Stimulated activated naive CD8-positive, alpha-beta T cell treated with anti-CD3 and anti-CD28 coated beads, Interleukin-15, Interleukin-2, amounts not matched to agents 100 ng/mL and 50 ng/mL, for 24 hours (primary cell): Measurements from ENCODE around the gene PGK1.
"Not testable (repeated sequence)": the region's sequence is repeated elsewhere in the genome, so short reads cannot be mapped to it uniquely, and the experiment has no call there.

ENCODE experiments used
- H3K27ac Mint-ChIP-seq: one replicate; pipeline ENCODE4 v1.8.0; 2021; ENCODE audit warnings: mild to moderate bottlenecking, mixed read lengths
- H3K27me3 Mint-ChIP-seq: one replicate; pipeline ENCODE4 v1.8.0; 2021; ENCODE audit warnings: mixed read lengths
- H3K36me3 Mint-ChIP-seq: one replicate; pipeline ENCODE4 v1.8.0; 2021; ENCODE audit warnings: low read depth, mixed read lengths
- H3K4me1 Mint-ChIP-seq: one replicate; pipeline ENCODE4 v1.8.0; 2021; ENCODE audit warnings: low read depth, mixed read lengths
- H3K4me3 Mint-ChIP-seq: one replicate; pipeline ENCODE4 v1.8.0; 2021; ENCODE audit warnings: mild to moderate bottlenecking, mixed read lengths
- H3K9me3 Mint-ChIP-seq: one replicate; pipeline ENCODE4 v1.8.0; 2021; ENCODE audit warnings: mixed read lengths

Gene PGK1

DNA sequence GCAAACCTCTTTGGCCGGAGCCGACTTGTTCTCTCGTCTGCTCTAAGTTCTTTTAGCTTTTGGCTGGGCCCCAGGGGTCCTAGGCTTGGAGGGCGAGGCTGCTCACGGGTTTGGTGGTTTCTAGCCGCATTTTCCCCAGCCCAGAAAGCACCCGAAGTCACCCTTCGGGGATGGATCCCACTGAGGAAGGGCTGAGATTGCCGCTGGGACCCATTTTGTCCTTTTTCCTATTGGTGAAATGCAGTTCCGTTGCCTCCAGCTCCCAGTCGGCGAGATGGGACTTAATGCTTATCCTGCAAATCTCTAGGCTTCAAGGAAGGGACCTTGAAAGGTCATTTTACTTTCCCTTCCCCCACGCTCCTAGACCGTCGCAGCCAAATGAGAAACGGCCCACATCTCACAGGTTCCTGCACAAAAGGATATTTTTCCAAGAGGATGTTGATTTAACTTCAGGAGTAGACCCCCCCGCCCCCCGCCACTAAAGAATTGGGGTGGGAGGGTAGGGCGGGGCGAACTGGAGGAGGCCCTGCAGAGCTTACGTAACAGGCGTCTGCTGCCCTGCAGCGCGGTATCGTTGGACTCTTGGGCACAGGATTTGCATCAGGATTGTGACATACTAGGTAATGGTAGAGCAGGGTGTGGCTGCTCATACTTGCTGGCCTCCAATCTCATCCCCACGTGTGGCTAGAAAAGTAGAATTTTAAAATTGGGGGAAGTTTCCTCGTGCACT, 564 bp downstream of the PGK1 start:
- H3K4me3 Mint-ChIP-seq: peak overlapping the region; percentile 96
- peaks cover 50% of the 10 kb centered on the region for H3K4me1 Mint-ChIP-seq
- H3K9me3 Mint-ChIP-seq: no peaks in the 10 kb centered on the region
- no peaks in the 10 kb centered on the region for H3K27me3 Mint-ChIP-seq
- peak overlapping the region; percentile 83 for H3K27ac Mint-ChIP-seq
- peaks cover 47% of the 10 kb centered on the region for H3K36me3 Mint-ChIP-seq

DNA sequence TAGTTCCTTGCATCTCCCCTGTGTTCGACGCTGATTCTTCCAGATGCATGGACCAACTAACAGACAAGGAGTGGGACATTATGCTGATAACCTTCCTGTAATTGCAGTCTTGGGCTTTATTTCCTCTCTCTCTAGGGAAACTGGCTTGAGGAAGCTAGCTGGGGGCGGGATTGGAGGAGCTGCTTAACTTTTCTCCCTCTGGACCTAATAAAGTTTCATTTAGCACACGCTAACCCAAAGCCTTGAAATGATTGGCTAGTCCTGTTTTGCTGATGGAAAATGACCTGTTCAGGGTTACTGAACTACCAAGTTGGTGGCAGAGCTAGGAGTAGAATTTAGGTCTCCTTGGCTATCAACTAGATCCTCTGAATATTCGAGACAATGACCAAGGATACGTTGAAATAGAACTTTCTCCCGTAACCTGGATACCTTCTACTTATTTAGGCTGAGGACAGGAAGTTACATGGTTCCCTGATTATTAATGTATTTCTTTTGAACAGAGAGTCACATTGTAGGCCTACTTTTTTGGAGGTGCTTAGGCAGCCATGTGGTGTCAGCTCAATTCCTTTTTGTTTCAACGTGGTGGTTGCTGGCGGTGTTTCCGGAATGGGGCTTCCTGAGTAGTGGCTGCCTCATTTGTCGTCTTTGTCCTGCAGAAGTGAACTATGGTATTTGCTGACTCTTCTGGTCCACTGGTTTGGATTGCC, 2.0 kb downstream of the PGK1 start:
- Mint-ChIP-seq H3K27me3 (no peaks in the 10 kb centered on the region), H3K4me3 (peak overlapping the region; percentile 96), H3K27ac (peak overlapping the region; percentile 83), H3K9me3 (no peaks in the 10 kb centered on the region), H3K36me3 (peaks cover 51% of the 10 kb centered on the region), H3K4me1 (peaks cover 58% of the 10 kb centered on the region)

- H3K27me3 Mint-ChIP-seq: no peaks in the 10 kb centered on the region
- peaks cover 59% of the 10 kb centered on the region for H3K4me1 Mint-ChIP-seq
- peak overlapping the region; percentile 83 for H3K27ac Mint-ChIP-seq
- H3K9me3 Mint-ChIP-seq: no peaks in the 10 kb centered on the region
- peak overlapping the region; percentile 96 for H3K4me3 Mint-ChIP-seq
- peaks cover 55% of the 10 kb centered on the region for H3K36me3 Mint-ChIP-seq
These were observed 2.6 kb downstream of the PGK1 start for GRCh38 chrX:78106651-78106986.

GRCh38 chrX:78109458-78109857, 5.4 kb downstream of the PGK1 start:
- Mint-ChIP-seq H3K4me3 (peak overlapping the region; percentile 96), H3K4me1 (peaks cover 55% of the 10 kb centered on the region), H3K27me3 (no peaks in the 10 kb centered on the region), H3K9me3 (no peaks in the 10 kb centered on the region), H3K27ac (peak overlapping the region; percentile 72), H3K36me3 (peaks cover 79% of the 10 kb centered on the region)

- H3K4me1 Mint-ChIP-seq: peaks cover 73% of the 10 kb centered on the region
These were observed 7.3 kb downstream of the PGK1 start for GRCh38 chrX:78111140-78111931.

GRCh38 chrX:78116365-78116764, 12.3 kb downstream of the PGK1 start:
- H3K9me3 Mint-ChIP-seq: no peaks in the 10 kb centered on the region
- H3K36me3 Mint-ChIP-seq: peaks cover 83% of the 10 kb centered on the region
- H3K4me3 Mint-ChIP-seq: no peak overlapping the region
- H3K4me1 Mint-ChIP-seq: peaks cover 68% of the 10 kb centered on the region
- no peaks in the 10 kb centered on the region for H3K27me3 Mint-ChIP-seq
- H3K27ac Mint-ChIP-seq: peak overlapping the region; percentile 70

More at GRCh38 chrX:78111140-78111931, 7.3 kb downstream of the PGK1 start:
- Mint-ChIP-seq H3K9me3 (no peaks in the 10 kb centered on the region), H3K27me3 (no peaks in the 10 kb centered on the region), H3K36me3 (peaks cover 81% of the 10 kb centered on the region), H3K4me3 (peak overlapping the region; percentile 31), H3K27ac (peak overlapping the region; percentile 36)

GRCh38 chrX:78116766-78117165, 12.7 kb downstream of the PGK1 start:
- Mint-ChIP-seq H3K4me1 (peaks cover 66% of the 10 kb centered on the region), H3K27ac (peak overlapping the region; percentile 70), H3K4me3 (no peak overlapping the region), H3K27me3 (no peaks in the 10 kb centered on the region), H3K36me3 (peaks cover 83% of the 10 kb centered on the region), H3K9me3 (no peaks in the 10 kb centered on the region)

DNA sequence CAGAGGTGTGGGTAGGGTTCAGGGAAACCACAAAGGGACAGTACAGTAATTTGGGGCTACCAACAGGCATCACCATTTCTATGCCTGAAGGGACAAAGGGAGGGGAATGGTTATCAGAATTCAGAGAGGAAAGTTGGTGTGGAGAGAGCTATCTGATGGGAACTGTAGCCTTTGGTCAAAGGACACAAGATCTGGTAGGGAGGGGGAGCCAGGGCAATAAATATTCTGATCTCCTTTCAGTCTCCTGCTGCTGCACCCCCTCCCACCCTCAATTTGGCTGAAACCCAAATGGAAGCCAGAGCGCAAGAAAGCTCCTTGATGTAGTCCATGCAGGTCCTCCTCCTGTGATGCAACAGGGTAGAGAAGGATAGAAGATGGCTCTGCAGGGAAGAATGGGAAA, 14.6 kb downstream of the PGK1 start:
- Mint-ChIP-seq H3K4me3 (no peak overlapping the region), H3K9me3 (no peaks in the 10 kb centered on the region), H3K4me1 (peaks cover 79% of the 10 kb centered on the region), H3K36me3 (peaks cover 84% of the 10 kb centered on the region), H3K27me3 (no peaks in the 10 kb centered on the region), H3K27ac (peak overlapping the region; percentile 55)

DNA sequence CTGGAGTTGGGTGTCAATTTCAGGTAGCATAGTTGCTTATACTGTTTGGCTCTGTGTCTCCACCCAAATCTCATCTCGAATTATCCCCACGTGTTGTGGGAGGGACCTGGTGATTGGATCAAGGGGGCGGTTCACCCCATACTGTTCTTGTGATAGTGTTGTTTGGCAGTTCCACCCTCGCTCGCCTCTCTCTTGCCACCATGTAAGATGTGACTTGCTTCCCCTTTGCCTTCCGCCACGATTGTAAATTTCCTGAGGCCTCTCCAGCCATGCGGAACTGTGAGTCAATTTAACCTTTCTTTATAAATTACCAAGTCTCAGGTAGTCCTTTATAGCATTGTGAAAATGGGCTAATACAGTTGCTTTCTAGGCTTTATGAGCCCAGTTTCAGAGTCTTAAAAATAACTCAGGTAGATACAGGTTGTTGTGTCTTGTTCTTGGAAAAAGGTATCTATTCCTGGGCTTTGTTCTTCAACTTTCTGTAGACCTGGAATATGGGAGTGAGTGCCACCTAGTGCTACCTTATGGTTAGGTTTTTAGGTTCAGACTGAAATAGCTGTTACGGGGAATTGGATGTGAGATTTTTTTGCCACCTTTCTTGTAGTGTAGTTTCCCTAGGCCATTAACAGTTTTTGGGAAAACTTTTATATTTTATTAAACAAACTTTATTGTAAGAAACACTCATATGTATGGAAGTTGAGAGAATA, 15.6 kb downstream of the PGK1 start:
- no peaks in the 10 kb centered on the region for H3K27me3 Mint-ChIP-seq
- peaks cover 79% of the 10 kb centered on the region for H3K4me1 Mint-ChIP-seq
- peak overlapping the region; percentile 72 for H3K27ac Mint-ChIP-seq
- H3K4me3 Mint-ChIP-seq: no peak overlapping the region
- no peaks in the 10 kb centered on the region for H3K9me3 Mint-ChIP-seq
- H3K36me3 Mint-ChIP-seq: peaks cover 84% of the 10 kb centered on the region

GRCh38 chrX:78123190-78123589, 19.1 kb downstream of the PGK1 start:
- Mint-ChIP-seq H3K36me3 (peaks cover 82% of the 10 kb centered on the region), H3K27ac (peak overlapping the region; percentile 87), H3K4me3 (no peak overlapping the region), H3K4me1 (peaks cover 52% of the 10 kb centered on the region), H3K27me3 (no peaks in the 10 kb centered on the region), H3K9me3 (no peaks in the 10 kb centered on the region)

GRCh38 chrX:78124307-78124706, 20.3 kb downstream of the PGK1 start:
- Mint-ChIP-seq H3K27me3 (no peaks in the 10 kb centered on the region), H3K36me3 (peaks cover 79% of the 10 kb centered on the region), H3K27ac (peak overlapping the region; percentile 16), H3K4me1 (peaks cover 45% of the 10 kb centered on the region), H3K4me3 (no peak overlapping the region), H3K9me3 (no peaks in the 10 kb centered on the region)

GRCh38 chrX:78125148-78125547, 21.1 kb downstream of the PGK1 start:
- Mint-ChIP-seq H3K4me1 (peaks cover 39% of the 10 kb centered on the region), H3K36me3 (peaks cover 74% of the 10 kb centered on the region), H3K4me3 (no peak overlapping the region), H3K9me3 (no peaks in the 10 kb centered on the region), H3K27me3 (no peaks in the 10 kb centered on the region), H3K27ac (no peak overlapping the region)

- H3K4me1 Mint-ChIP-seq: peaks cover 39% of the 10 kb centered on the region
- H3K27ac Mint-ChIP-seq, H3K4me3 Mint-ChIP-seq, H3K27me3 Mint-ChIP-seq, H3K9me3 Mint-ChIP-seq: not testable (repeated sequence)
- H3K36me3 Mint-ChIP-seq: peaks cover 81% of the 10 kb centered on the region
These were observed 21.7 kb downstream of the PGK1 start for GRCh38 chrX:78125781-78126180.

GRCh38 chrX:78129714-78130113, 25.7 kb downstream of the PGK1 start:
- Mint-ChIP-seq H3K36me3 (peaks cover 54% of the 10 kb centered on the region), H3K27me3 (no peaks in the 10 kb centered on the region), H3K27ac (no peak overlapping the region), H3K9me3 (no peaks in the 10 kb centered on the region), H3K4me1 (peaks cover 6% of the 10 kb centered on the region), H3K4me3 (no peak overlapping the region)
